GM19452 (cell line): ENCODE results near the gene HDGFL3.

ENCODE experiments used
- ATAC-seq: cut with Tn5 transposase; IDR thresholded peaks from one replicate; pipeline ENCODE4 v1.9.1; 2021; ENCODE audit not compliant: unreplicated experiment

The HDGFL3 gene

GRCh38 chr15:83129791-83130190 is 77.8 kb downstream of the HDGFL3 start:
- ATAC-seq, result no peak

DNA sequence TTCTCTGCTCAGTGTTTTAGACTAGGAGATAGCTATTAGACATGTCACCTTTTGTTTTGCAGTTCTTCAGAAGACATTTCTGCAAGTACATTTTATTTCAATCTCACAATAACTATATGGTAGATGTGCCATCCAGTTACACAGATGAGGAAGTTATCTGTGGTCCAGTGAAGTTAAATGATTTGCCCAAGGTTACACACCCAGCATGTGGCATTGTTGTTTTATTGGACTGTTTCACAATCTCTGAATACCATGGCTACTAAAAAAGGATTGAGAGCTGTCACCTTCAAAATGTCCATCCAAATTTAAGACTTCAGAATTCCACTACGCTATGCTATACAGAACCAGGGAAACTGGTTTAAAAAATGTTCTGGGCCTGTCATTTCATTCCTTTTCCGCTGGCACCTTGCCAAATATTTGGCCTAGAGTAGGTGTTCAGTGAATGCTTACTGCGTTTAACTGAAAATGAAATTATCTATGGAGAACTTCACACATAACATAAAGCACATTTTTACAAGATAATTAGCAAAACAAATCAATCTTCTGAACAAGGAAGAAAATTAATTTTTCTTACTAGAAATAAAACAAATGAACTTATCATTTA is 80.0 kb downstream of the HDGFL3 start:
- no peak for ATAC-seq

DNA sequence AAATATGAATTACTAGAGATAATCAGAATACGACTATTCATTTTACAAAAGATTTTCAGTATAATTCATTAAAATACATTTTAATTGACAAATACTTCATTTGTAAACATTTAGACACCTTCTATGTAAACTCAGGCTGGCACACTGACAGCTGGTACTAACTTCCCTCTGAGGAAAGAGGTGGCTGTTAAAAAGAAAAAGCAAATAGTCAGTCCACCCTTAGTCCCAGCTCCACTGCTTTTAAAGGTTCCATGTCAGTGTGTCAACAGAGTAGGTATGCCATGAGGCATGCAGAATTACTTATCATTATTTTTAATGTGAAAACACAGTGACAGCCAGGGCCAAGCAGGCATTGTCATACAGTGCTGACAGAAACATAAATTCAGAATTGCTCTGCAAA is 84.1 kb downstream of the HDGFL3 start:
- no peak for ATAC-seq

DNA sequence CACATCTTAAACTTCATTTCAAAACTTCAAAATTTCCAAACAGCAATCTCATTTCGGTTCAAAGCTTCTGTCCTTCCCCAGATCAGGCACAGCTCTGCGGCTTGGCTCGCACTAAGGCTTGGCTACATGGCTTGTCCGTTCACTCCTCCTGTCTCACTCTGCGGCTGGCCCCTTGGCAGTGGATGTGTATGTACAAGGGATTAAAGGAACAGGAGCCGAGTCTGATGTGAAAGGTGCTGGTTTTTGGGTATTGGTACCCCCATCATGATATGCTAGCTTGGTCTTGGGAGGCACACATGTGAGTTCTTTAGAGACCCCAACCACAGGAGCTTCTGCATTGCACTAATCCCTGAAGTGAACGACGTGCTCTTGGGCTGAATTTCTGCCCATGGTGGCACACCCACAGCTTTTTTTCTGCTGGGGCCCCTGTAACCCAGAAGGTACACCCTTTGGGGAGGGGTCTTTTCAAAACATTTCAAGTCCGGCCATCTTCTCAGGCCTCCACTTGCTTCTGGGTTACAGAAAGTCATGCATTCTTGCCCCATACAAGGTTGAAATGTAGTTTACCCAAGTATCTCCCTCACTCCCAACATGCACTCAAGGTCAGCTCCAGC is 87.5 kb downstream of the HDGFL3 start:
- no peak for ATAC-seq

- no peak for ATAC-seq
Observed at GRCh38 chr15:83118968-83119367, 88.7 kb downstream of the HDGFL3 start.

GRCh38 chr15:83118291-83118827 is 89.3 kb downstream of the HDGFL3 start:
- no peak for ATAC-seq

DNA sequence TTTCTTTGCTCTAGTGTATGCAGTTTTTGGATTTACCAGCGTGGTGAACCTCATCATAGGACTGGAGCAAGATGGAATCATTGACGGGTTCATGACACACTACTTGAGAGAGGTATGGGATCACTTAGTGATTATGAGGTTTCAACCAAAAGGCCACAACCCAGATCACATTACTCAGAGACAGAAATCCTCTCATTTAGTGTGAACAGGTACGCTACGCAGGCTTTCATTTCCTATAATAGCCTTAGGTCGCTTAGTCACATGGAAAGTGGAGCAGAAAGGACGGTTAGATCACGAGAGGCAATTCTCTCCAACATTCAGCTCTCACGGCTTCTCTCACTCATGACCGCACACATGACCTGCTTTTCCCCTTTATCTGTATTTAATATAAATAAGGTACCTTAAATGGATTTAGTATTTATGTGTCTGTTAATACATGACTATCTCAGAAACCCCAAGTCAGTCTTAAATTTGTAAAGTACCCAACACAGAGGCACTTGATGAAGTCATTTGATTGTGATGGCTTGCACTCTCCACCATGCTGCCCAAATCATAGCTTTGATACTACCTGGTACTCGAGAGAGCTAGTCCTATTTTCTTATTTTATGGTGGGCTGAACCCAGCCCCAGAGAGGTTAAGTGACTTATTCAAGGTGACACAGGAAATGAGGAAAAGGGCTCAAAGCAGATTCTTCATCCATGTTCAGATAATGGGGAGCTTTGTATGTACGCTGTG is 91.6 kb downstream of the HDGFL3 start:
- ATAC-seq, result no peak

GRCh38 chr15:83115410-83115809 is 92.2 kb downstream of the HDGFL3 start:
- no peak for ATAC-seq

- ATAC-seq, result no peak
Observed at GRCh38 chr15:83114856-83115255, 92.8 kb downstream of the HDGFL3 start.

DNA sequence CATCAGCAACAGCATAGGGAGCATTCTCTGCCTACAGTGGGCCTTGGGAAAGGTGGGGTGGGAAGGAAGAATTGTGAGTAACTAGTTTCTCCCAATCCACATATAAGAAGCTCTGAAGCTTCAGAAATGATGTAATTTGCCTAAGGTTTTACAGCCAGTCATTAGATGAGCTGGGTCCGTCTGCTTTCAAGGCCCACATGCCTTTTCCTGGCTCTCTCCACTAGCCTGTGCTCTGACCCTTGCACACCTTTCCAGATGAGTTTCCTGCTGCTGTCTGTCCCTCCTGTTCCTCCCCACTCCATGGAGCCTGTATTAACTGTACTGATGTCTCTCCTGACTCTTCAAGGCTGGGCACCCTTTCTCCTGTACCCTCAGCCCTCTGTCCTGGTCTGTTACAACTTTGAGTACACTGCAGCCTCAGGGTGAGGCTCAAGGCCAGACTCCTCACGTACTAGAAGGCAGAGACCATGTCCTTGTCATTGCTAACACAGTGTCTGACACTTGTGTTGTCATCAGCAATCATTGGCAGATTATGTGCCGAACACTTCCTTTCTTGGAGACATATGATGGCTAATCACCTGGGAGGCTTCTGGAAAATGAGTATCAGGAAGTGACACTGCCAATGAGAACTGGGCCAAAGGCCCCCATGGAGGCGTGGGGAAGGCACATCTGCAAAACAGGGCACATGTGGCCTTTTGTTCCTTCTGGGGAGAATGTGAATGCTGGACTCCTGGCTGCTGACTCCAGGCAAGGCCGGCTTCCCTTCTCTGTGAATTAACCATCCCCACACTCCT is 93.5 kb downstream of the HDGFL3 start:
- no peak for ATAC-seq

GRCh38 chr15:83112956-83113299 is 94.7 kb downstream of the HDGFL3 start:
- ATAC-seq, result no peak

DNA sequence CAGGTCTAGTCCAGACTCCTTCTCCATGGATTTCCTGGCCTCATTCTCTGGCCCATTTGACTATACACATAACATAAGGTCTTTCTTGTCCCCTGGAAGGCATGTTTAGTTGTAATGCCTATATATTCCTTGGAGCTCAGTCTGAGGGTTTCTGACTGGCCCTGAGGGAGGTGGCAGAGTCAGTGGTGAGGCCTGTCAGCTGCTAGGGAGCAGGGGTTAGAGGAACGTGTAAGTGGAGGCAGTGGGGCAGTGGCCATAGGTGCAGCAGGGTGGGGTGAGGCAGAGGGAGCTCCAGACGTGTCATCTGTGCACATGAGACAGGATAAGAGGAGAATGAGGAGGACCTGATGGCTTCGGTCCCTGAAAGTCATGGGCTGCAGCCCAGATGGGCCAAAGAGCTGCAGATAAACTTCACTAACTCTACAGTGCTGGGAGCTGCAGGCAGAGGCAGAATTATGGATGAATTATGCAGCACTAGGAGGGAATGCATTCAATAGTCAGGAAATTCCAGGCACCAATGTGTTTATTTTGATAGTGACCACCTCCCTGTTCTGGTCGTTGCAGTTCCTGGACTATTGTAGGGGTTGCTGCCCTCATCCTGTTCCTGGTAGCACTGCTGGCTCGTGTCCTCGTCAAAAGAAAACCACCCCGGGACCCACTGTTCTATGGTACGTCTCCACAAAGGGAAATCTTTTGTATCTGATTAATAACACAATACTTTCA is 95.2 kb downstream of the HDGFL3 start:
- no peak for ATAC-seq

- no peak for ATAC-seq
Observed at GRCh38 chr15:83111149-83111548, 96.5 kb downstream of the HDGFL3 start.

DNA sequence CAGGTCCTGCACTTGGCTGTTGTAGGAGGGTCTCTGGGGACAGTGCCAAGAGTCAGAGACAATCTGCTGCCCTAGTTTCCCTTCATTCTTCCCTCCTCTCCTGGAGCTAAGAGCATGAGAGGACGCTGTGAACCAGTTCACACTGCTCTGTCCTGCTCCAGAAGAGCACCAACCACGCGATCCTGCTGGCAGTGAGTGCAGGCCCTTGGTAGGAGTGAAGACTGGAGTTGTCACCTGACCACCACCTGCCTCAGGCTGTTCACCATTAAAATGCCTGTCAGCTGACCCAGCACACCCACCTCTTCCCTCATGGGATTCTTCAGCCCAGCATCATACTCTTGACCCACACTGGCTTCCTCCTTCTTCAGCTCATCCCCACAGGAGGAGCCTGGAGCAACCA is 97.2 kb downstream of the HDGFL3 start:
- no peak for ATAC-seq

DNA sequence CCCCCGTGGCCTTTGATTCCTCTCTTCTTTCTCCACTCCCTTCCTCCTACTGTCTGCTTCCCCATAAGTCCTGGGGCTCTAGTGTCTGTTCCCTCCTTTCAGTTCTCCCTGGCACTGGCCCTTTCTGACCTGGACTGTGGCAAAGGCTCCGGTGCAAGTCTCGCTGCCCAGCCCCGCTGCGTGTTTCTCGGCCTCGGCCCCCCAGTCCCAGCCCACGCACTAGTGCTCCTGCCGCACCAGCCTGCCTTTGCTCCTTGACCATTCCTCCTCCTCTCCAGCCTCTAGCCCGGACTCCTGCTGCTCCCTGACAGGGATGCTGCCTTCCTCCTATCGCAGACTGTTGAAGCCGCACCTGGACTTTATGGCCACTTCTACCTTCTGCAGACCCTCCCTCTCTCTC is 98.1 kb downstream of the HDGFL3 start:
- ATAC-seq, result no peak

DNA sequence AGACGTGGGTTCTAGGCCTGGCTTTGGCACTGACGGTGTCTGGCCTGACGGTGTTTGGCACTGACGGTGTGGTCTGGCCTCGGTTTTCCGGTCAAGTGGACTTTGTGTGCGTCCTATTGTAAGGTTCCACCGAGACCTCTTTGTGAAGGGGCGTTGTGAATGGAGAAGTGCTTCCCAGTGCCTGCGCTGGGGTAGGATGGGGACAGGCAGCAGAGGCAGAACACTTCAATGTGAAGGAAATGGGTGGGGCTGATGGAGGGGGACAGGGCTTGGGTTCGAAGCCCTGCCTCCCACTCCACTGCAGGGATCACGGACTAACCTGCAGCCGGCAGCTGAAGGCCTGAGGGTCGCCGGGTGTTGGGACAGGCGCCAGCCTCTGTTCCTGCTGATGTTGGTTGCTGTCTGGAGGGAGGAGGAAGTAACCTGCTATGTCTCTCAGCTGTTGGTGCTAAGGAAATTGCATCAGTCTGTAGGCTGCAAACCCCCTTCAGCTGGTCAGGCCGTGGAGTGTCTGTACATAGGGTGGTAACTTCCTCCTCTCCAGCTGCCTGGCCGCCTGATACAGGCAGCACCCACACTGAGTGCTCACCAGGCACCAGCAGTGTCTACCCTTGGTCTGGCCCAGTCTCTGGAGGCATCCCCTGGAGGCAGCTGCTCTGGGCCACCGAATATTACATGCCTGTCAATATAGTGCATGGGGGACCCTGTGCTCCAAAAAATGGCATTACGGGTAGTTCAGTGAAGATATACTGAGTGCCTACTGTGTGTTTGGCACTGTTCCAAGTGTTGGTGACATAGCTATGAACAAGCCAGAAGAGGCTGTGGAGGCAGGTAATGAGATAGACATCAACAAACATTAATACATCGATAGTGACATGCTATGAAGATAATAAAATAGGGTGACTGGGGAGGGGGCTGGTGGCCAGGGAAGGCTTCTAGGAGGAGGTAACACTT is 99.1 kb downstream of the HDGFL3 start:
- peak; percentile 74 for ATAC-seq

GRCh38 chr15:83107841-83108181 is 99.8 kb downstream of the HDGFL3 start:
- ATAC-seq, result no peak

DNA sequence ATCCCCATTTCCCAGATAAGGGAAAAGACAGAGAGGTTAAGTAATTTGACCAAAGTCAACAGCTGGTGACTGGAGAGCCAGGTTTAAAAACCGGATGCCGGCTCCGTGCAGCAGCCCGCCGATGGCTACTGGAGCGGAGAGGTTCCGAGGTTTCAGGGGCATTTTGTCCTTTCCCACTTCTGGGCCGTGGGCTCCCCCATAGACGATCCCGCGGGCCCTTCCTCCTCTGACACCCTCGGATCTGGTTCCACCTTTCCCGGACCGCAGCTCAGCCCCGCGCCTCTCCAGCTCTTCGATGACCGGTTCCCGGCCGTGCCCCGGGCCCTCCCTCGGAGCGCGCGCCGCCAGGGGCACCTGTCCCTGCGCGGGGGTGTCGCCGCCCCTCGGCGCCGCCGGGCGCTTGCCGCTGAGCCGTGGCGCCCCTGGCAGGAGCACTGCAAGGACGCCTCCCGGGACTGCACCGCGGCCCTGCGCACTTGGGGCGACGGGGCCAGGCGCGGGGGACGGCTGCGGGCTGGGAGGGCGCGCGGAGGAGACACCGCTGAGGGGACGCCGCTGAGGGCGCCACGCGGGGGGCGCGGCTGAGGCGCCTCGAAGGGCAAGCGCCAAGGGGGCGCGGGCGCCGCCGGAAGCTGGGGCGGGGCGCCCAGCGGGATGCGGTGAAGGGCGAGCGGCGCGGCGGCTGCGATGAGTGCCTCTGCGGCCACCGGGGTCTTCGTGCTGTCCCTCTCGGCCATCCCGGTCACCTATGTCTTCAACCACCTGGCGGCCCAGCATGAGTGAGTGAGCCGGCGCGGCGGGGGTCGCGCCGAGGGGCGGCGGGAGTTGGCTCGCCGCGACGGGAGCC is 100.4 kb downstream of the HDGFL3 start, which contains the start of gene TM6SF1:
Gene TM6SF1, plus strand, starts transcription at position 652 of the 847 bp plus-strand sequence. Its CDS starts 36 bp downstream, at position 688.
- peak; percentile 36 for ATAC-seq

GRCh38 chr15:83105440-83105839 is 102.2 kb downstream of the HDGFL3 start:
- no peak for ATAC-seq
